Neural cell (in vitro differentiated cells): ENCODE data around the gene MUC2. TPM values are rescaled to one million over a fixed set of nuclear protein-coding genes. Genes with fewer than 3 reads are reported as not detected.

ENCODE experiments used
- H2AFZ ChIP-seq: fragments of 200-600, 300-800 bp; sonication (generic), shearing (Covaris generic); 2 replicates; pipeline ENCODE4 v1.6.0; 2014; ENCODE audit warnings: low read depth, mild to moderate bottlenecking, antibody characterized with exemption, low read length, moderate library complexity
- H3F3A ChIP-seq: fragments of 200-600 bp; shearing (Covaris generic); 2 replicates; pipeline ENCODE4 v1.6.1; 2016; ENCODE audit warnings: mild to moderate bottlenecking, moderate library complexity, mixed read lengths, antibody characterized with exemption, low read length; ENCODE audit not compliant: insufficient read depth, poor library complexity, severe bottlenecking
- H3K27ac ChIP-seq: fragments of 200-600, 300-800 bp; sonication (generic), shearing (Covaris generic); 2 replicates; pipeline ENCODE4 v1.5.1; 2014; ENCODE audit warnings: mild to moderate bottlenecking, low read length, moderate library complexity
- H3K27me3 ChIP-seq: fragments of 300-800, 200-600 bp; sonication (generic), shearing (Covaris generic); 2 replicates; pipeline ENCODE4 v1.6.0; 2014; ENCODE audit warnings: mild to moderate bottlenecking, low read depth, low read length, moderate library complexity; ENCODE audit not compliant: insufficient read depth
- H3K36me3 ChIP-seq: fragments of 300-800, 200-600 bp; sonication (generic), shearing (Covaris generic); 2 replicates; pipeline ENCODE4 v1.5.1; 2014; ENCODE audit warnings: mild to moderate bottlenecking, antibody characterized with exemption, low read length, moderate library complexity; ENCODE audit not compliant: insufficient read depth
- H3K4me2 ChIP-seq: fragments of 300-800, 200-600 bp; sonication (generic), shearing (Covaris generic); 2 replicates; pipeline ENCODE4 v1.6.0; 2014; ENCODE audit warnings: mild to moderate bottlenecking, low read length
- H3K4me3 ChIP-seq: fragments of 300-800, 200-600 bp; sonication (generic), shearing (Covaris generic); 2 replicates; pipeline ENCODE4 v1.5.1; 2014; ENCODE audit warnings: mild to moderate bottlenecking, low read length, moderate library complexity
- H3K79me2 ChIP-seq: fragments of 200-600 bp; shearing (Covaris generic); replicated peaks from 2 replicates; pipeline ENCODE4 v1.6.0; 2014; ENCODE audit warnings: mild to moderate bottlenecking, low read length, moderate library complexity; ENCODE audit not compliant: insufficient read depth
- H3K9ac ChIP-seq: fragments of 300-800, 200-600 bp; sonication (generic), shearing (Covaris generic); 2 replicates; pipeline ENCODE4 v1.6.1; 2016; ENCODE audit warnings: mild to moderate bottlenecking, low read length, mixed read lengths
- H3K9me2 ChIP-seq: fragments of 200-600 bp; shearing (Covaris generic); 2 replicates; pipeline ENCODE4 v1.6.1; 2016; ENCODE audit warnings: mild to moderate bottlenecking, low read length, mixed read lengths; ENCODE audit not compliant: insufficient read depth
- H3K9me3 ChIP-seq: fragments of 200-600, 300-800 bp; sonication (generic), shearing (Covaris generic); 2 replicates; pipeline ENCODE4 v1.6.1; 2016; ENCODE audit warnings: mild to moderate bottlenecking, mixed run types, low read length, moderate library complexity, mixed read lengths
- H4K20me1 ChIP-seq: fragments of 200-600 bp; shearing (Covaris generic); 2 replicates; pipeline ENCODE4 v1.6.1; 2016; ENCODE audit warnings: mild to moderate bottlenecking, mixed run types; ENCODE audit not compliant: insufficient read depth
- CTCF ChIP-seq: fragments of 450-650 bp; IDR thresholded peaks from 2 replicates; pipeline ENCODE4 v1.5.1; 2014; ENCODE audit warnings: antibody characterized with exemption, mild to moderate bottlenecking, moderate library complexity; ENCODE audit not compliant: poor library complexity, severe bottlenecking
- EP300 ChIP-seq: fragments of 450-650 bp; conservative IDR thresholded peaks from 2 replicates; pipeline ENCODE4 v1.6.1; 2014; ENCODE audit warnings: antibody characterized with exemption, mild to moderate bottlenecking, moderate library complexity; ENCODE audit not compliant: poor library complexity, severe bottlenecking
- EZH2 ChIP-seq: fragments of 200-600, 300-800 bp; shearing (Covaris generic), sonication (generic); IDR thresholded peaks from 2 replicates; pipeline ENCODE4 v1.6.1; 2014; ENCODE audit warnings: antibody characterized with exemption, low read length, borderline replicate concordance, mild to moderate bottlenecking; ENCODE audit not compliant: insufficient read depth, poor library complexity, severe bottlenecking
- MXI1 ChIP-seq: fragments of 450-650 bp; conservative IDR thresholded peaks from 2 replicates; pipeline ENCODE4 v1.6.1; 2014; ENCODE audit warnings: antibody characterized with exemption, mild to moderate bottlenecking; ENCODE audit not compliant: poor library complexity, severe bottlenecking
- POLR2AphosphoS5 ChIP-seq: IDR thresholded peaks from 2 replicates; pipeline ENCODE4 v1.6.1; 2012
- RAD21 ChIP-seq: fragments of 450-650 bp; conservative IDR thresholded peaks from 2 replicates; pipeline ENCODE4 v1.6.1; 2014; ENCODE audit warnings: antibody characterized with exemption, mild to moderate bottlenecking, moderate library complexity
- REST ChIP-seq: IDR thresholded peaks from 2 replicates; pipeline ENCODE4 v1.6.1; 2012; ENCODE audit warnings: borderline replicate concordance
- SMC3 ChIP-seq: fragments of 450-650 bp; conservative IDR thresholded peaks from 2 replicates; pipeline ENCODE4 v1.6.1; 2014; ENCODE audit warnings: antibody characterized with exemption, mild to moderate bottlenecking, moderate library complexity; ENCODE audit not compliant: poor library complexity
- TAF1 ChIP-seq: IDR thresholded peaks from 2 replicates; pipeline ENCODE4 v1.6.1; 2012; ENCODE audit warnings: low read depth
- polyA plus RNA-seq: library from polyadenylated mRNA; depleted of rRNA; stranded (reverse); fragments of >200 nt; gene quantifications from 2 replicates; pipeline ENCODE4 v1.2.3, GENCODE V29; 2014

The MUC2 gene
- polyA plus RNA-seq, 1 donor from 2014 or later, result not detected

GRCh38 chr11:1118755-1119603 is 44.3 kb downstream of the MUC2 start:
- Histone ChIP-seq H2AFZ (no peak overlapping the region), H3F3A (no peaks in the 10 kb centered on the region), H3K9me2 (no peaks in the 10 kb centered on the region), H4K20me1 (no peaks in the 10 kb centered on the region), H3K79me2 (no peaks in the 10 kb centered on the region), H3K9ac (no peak overlapping the region), H3K4me3 (no peak overlapping the region), H3K27ac (no peak overlapping the region), H3K9me3 (no peaks in the 10 kb centered on the region), H3K36me3 (no peaks in the 10 kb centered on the region), H3K27me3 (no peaks in the 10 kb centered on the region), H3K4me2 (no peak overlapping the region)
- no peak for TF ChIP-seq TAF1
- no peak for TF ChIP-seq SMC3
- TF ChIP-seq RAD21, result no peak

- no peak overlapping the region for H3K9ac ChIP-seq
- H3K4me2 ChIP-seq, result no peak overlapping the region
- H2AFZ ChIP-seq, result no peak overlapping the region
- H3F3A ChIP-seq, result no peaks in the 10 kb centered on the region
- H3K9me2 ChIP-seq, result no peaks in the 10 kb centered on the region
- no peak overlapping the region for H3K27ac ChIP-seq
- TF ChIP-seq TAF1 (no peak), EP300 (no peak), RAD21 (no peak), MXI1 (no peak), EZH2 (no peak), SMC3 (no peak), REST (no peak), CTCF (no peak), POLR2AphosphoS5 (no peak)
- no peaks in the 10 kb centered on the region for H3K27me3 ChIP-seq
- no peaks in the 10 kb centered on the region for H3K9me3 ChIP-seq
- no peaks in the 10 kb centered on the region for H3K36me3 ChIP-seq
- no peaks in the 10 kb centered on the region for H3K79me2 ChIP-seq
- H4K20me1 ChIP-seq, result no peaks in the 10 kb centered on the region
- no peak overlapping the region for H3K4me3 ChIP-seq
These were observed 45.0 kb downstream of the MUC2 start for GRCh38 chr11:1119604-1120146.
